MM.1S (cell line): Measurements from ENCODE around the gene WASF2.

Source experiments
- CTCF ChIP-seq: fragments of 300-600 bp; sonication (generic); IDR thresholded peaks from 2 replicates; pipeline ENCODE4 v1.5.1; 2016; ENCODE audit warnings: antibody characterized with exemption, low read length, mixed read lengths
- EZH2 ChIP-seq: fragments of 300-600 bp; sonication (generic); optimal IDR thresholded peaks from 2 replicates; pipeline ENCODE3; 2017; ENCODE audit warnings: low read depth, mild to moderate bottlenecking, antibody characterized with exemption, low read length, mixed read lengths
- EZH2phosphoT487 ChIP-seq: fragments of 300-600 bp; sonication (generic); IDR thresholded peaks from 2 replicates; pipeline ENCODE4 v1.6.1; 2018; ENCODE audit warnings: antibody characterized with exemption, low read length

- no peak for TF ChIP-seq EZH2
- no peak for TF ChIP-seq CTCF
- no peak for TF ChIP-seq EZH2phosphoT487
Measured at GRCh38 chr1:27403931-27404330, 86.0 kb downstream of the WASF2 start.
